GM20000 (cell line): ENCODE measurements around the gene CABP2.
"Not testable (repeated sequence)": the region's sequence is repeated elsewhere in the genome, so short reads cannot be mapped to it uniquely, and the experiment has no call there.

Experiments used
- DNase-seq: peaks from one replicate; pipeline ENCODE4 v3.0.0; 2012; ENCODE audit warnings: low spot score
- CTCF ChIP-seq: IDR thresholded peaks from 2 replicates; pipeline ENCODE4 v1.5.1; 2012; ENCODE audit warnings: mild to moderate bottlenecking, control low read depth; ENCODE audit errors: extremely low read depth, missing control alignments

The CABP2 gene

GRCh38 chr11:67484847-67485311 is 38.4 kb downstream of the CABP2 start:
- DNase-seq = no peak
- no peak for TF ChIP-seq CTCF

GRCh38 chr11:67483831-67484665 is 39.2 kb downstream of the CABP2 start:
- no peak for TF ChIP-seq CTCF
- DNase-seq = no peak

GRCh38 chr11:67482827-67483798 is 40.1 kb downstream of the CABP2 start, which contains the start of gene AIP:
TSS of gene AIP (plus strand) at chr11:67483026. CDS start at chr11:67483159, 133 bp downstream.
- peak; percentile 94 for DNase-seq
- TF ChIP-seq CTCF = no peak

- no peak for DNase-seq
- no peak for TF ChIP-seq CTCF
Measured at GRCh38 chr11:67482275-67482826, 40.9 kb downstream of the CABP2 start.

- not testable (repeated sequence) for DNase-seq
Measured at GRCh38 chr11:67477344-67478050, 45.7 kb downstream of the CABP2 start.

- not testable (repeated sequence) for DNase-seq
Measured at GRCh38 chr11:67476692-67477091, 46.6 kb downstream of the CABP2 start.

- DNase-seq = no peak
- no peak for TF ChIP-seq CTCF
Measured at GRCh38 chr11:67472882-67473281, 50.4 kb downstream of the CABP2 start.
